ENCODE data around the gene KIFBP.

KIFBP gene

GRCh38 chr10:68954904-68955303, 33.7 kb upstream of the KIFBP start:
- Histone ChIP-seq H3K4me3 (ENCODE audit: low read length in 2 of 2) (peak overlapping the region in 1 of 2 donors; percentile 60), H3K79me1 (ENCODE audit: low read depth, low read length) (peaks cover 4% of the 10 kb centered on the region), H2BK5ac (ENCODE audit: low read length) (no peak overlapping the region), H2BK12ac (ENCODE audit: low read length) (no peak overlapping the region), H3K18ac (ENCODE audit: low read length) (no peak overlapping the region), H3K4me2 (ENCODE audit: insufficient read depth, low read length, poor library complexity, severe bottlenecking) (no peak overlapping the region), H4K8ac (ENCODE audit: low read depth, low read length) (no peak overlapping the region), H3K36me3 (replicated peaks in 1 of 2; ENCODE audit: control insufficient read depth in 2 of 2, insufficient read depth in 2 of 2, low read length in 2 of 2) (peaks cover 2 to 28% of the 10 kb centered on the region in 2 donors), H2AK5ac (ENCODE audit: low read depth, low read length) (no peak overlapping the region), H3K4ac (ENCODE audit: low read length) (no peak overlapping the region), H3K9me3 (replicated peaks in 1 of 2; ENCODE audit: control insufficient read depth in 2 of 2, insufficient read depth in 1 of 2, low read depth in 1 of 2, low read length in 2 of 2) (no peaks in the 10 kb centered on the region), H3K14ac (ENCODE audit: low read length) (no peak overlapping the region), H4K91ac (ENCODE audit: low read depth, low read length, poor library complexity) (no peak overlapping the region), H2AFZ (ENCODE audit: low read length) (no peak overlapping the region), H3K9ac (ENCODE audit: low read depth, low read length, poor library complexity) (no peak overlapping the region), H3K27me3 (ENCODE audit: control insufficient read depth in 3 of 3, insufficient read depth in 3 of 3, low read depth in 1 of 3, low read length in 3 of 3) (no peaks in the 10 kb centered on the region), H2BK15ac (ENCODE audit: low read length) (no peak overlapping the region), H3K4me1 (ENCODE audit: control insufficient read depth in 2 of 2, insufficient read depth in 1 of 2, low read depth in 1 of 2, low read length in 2 of 2) (peaks cover 2 to 3% of the 10 kb centered on the region in 2 donors), H3K23ac (ENCODE audit: low read depth, low read length, poor library complexity) (no peak overlapping the region), H3K27ac (replicated peaks; ENCODE audit: low read length) (no peak overlapping the region), H2BK120ac (ENCODE audit: low read depth, low read length) (no peak overlapping the region)
- WGBS, 2 donors (ENCODE audit: extremely low coverage in 2 of 2, insufficient read length in 2 of 2, insufficient replicate concordance in 1 of 2): no CpG with 5 or more reads among the region's 12 CpGs
- DNase-seq (ENCODE audit: low spot score): no peak

GRCh38 chr10:68955355-68955831, 33.2 kb upstream of the KIFBP start:
- no peak overlapping the region for H3K9ac ChIP-seq (ENCODE audit: low read depth, low read length, poor library complexity)
- no peak overlapping the region for H3K18ac ChIP-seq (ENCODE audit: low read length)
- no peaks in the 10 kb centered on the region for H3K9me3 ChIP-seq (replicated peaks in 1 of 2; ENCODE audit: control insufficient read depth in 2 of 2, insufficient read depth in 1 of 2, low read depth in 1 of 2, low read length in 2 of 2)
- peak overlapping the region; percentile 74 for H3K27ac ChIP-seq (replicated peaks; ENCODE audit: low read length)
- peaks cover 5 to 27% of the 10 kb centered on the region in 2 donors for H3K36me3 ChIP-seq (replicated peaks in 1 of 2; ENCODE audit: control insufficient read depth in 2 of 2, insufficient read depth in 2 of 2, low read length in 2 of 2)
- no peak overlapping the region for H2BK12ac ChIP-seq (ENCODE audit: low read length)
- no peak overlapping the region for H4K8ac ChIP-seq (ENCODE audit: low read depth, low read length)
- no peak overlapping the region for H2BK15ac ChIP-seq (ENCODE audit: low read length)
- H3K4ac ChIP-seq (ENCODE audit: low read length): no peak overlapping the region
- H2AK5ac ChIP-seq (ENCODE audit: low read depth, low read length): no peak overlapping the region
- H3K14ac ChIP-seq (ENCODE audit: low read length): no peak overlapping the region
- no peak overlapping the region for H2BK5ac ChIP-seq (ENCODE audit: low read length)
- H3K4me1 ChIP-seq (ENCODE audit: control insufficient read depth in 2 of 2, insufficient read depth in 1 of 2, low read depth in 1 of 2, low read length in 2 of 2): peaks cover 2 to 3% of the 10 kb centered on the region in 2 donors
- peaks cover 4% of the 10 kb centered on the region for H3K79me1 ChIP-seq (ENCODE audit: low read depth, low read length)
- no peak overlapping the region for H2BK120ac ChIP-seq (ENCODE audit: low read depth, low read length)
- H3K23ac ChIP-seq (ENCODE audit: low read depth, low read length, poor library complexity): no peak overlapping the region
- H3K27me3 ChIP-seq (ENCODE audit: control insufficient read depth in 3 of 3, insufficient read depth in 3 of 3, low read depth in 1 of 3, low read length in 3 of 3): no peaks in the 10 kb centered on the region
- no peak for DNase-seq (ENCODE audit: low spot score)
- H3K4me2 ChIP-seq (ENCODE audit: insufficient read depth, low read length, poor library complexity, severe bottlenecking): peak overlapping the region; percentile 52
- H3K4me3 ChIP-seq (ENCODE audit: low read length in 2 of 2): peak overlapping the region; percentile 60 to 99
- no peak overlapping the region for H4K91ac ChIP-seq (ENCODE audit: low read depth, low read length, poor library complexity)
- H2AFZ ChIP-seq (ENCODE audit: low read length): peak overlapping the region; percentile 89
- WGBS, 2 donors (ENCODE audit: extremely low coverage in 2 of 2, insufficient read length in 2 of 2, insufficient replicate concordance in 1 of 2): no CpG with 5 or more reads among the region's 16 CpGs

DNA sequence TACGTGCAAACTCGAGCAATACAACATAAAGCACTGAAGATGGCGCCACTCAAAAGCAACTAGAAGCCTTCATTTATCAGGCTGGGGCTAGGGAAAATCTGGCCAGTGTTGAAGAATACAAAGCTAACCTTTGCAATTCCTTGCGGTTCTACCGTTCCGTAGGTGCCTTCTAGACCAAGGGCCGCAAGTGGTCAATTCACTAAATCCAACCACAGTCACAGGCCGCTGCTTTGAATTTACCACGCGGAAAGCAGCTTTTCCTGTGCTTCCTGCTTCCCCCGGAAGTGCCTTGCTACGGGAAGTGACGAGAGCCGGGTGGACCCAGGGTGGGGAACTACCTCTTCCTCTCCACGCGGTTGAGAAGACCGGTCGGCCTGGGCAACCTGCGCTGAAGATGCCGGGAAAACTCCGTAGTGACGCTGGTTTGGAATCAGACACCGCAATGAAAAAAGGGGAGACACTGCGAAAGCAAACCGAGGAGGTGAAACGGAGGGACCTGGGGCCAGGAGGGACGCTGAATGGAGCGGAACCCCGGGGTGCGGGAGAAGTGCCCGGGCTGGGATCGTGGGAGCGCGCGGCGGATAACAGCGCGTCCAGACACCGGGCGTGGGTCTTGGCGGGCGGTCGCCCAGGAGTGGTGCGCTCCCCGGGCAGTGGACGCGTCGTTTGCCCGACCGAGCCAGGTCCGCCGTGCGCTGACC, 32.6 kb upstream of the KIFBP start, which contains the start of gene DDX21:
TSS of gene DDX21 (plus strand) at position 339 of the 701 bp plus-strand sequence. CDS start at position 395, 56 bp downstream.
- WGBS, 2 donors (ENCODE audit: extremely low coverage in 2 of 2, insufficient read length in 2 of 2, insufficient replicate concordance in 1 of 2): no CpG with 5 or more reads among the region's 53 CpGs
- Histone ChIP-seq H3K27ac (replicated peaks; ENCODE audit: low read length) (peak within 1 kb of the TSS; percentile 74), H3K14ac (ENCODE audit: low read length) (no peak within 1 kb of the TSS), H3K18ac (ENCODE audit: low read length) (no peak within 1 kb of the TSS), H3K36me3 (replicated peaks in 1 of 2; ENCODE audit: control insufficient read depth in 2 of 2, insufficient read depth in 2 of 2, low read length in 2 of 2) (peaks cover 3 to 28% of the 10 kb centered on the region in 2 donors), H2AK5ac (ENCODE audit: low read depth, low read length) (no peak within 1 kb of the TSS), H2BK120ac (ENCODE audit: low read depth, low read length) (no peak within 1 kb of the TSS), H3K9me3 (replicated peaks in 1 of 2; ENCODE audit: control insufficient read depth in 2 of 2, insufficient read depth in 1 of 2, low read depth in 1 of 2, low read length in 2 of 2) (no peaks in the 10 kb centered on the region), H3K27me3 (ENCODE audit: control insufficient read depth in 3 of 3, insufficient read depth in 3 of 3, low read depth in 1 of 3, low read length in 3 of 3) (no peaks in the 10 kb centered on the region), H4K8ac (ENCODE audit: low read depth, low read length) (no peak within 1 kb of the TSS), H3K79me1 (ENCODE audit: low read depth, low read length) (peaks cover 4% of the 10 kb centered on the region), H2BK5ac (ENCODE audit: low read length) (no peak within 1 kb of the TSS), H3K4me3 (ENCODE audit: low read length in 2 of 2) (peak within 1 kb of the TSS; percentile 60 to 99), H3K4me2 (ENCODE audit: insufficient read depth, low read length, poor library complexity, severe bottlenecking) (peak within 1 kb of the TSS; percentile 52), H2AFZ (ENCODE audit: low read length) (peak within 1 kb of the TSS; percentile 89), H2BK15ac (ENCODE audit: low read length) (no peak within 1 kb of the TSS), H4K91ac (ENCODE audit: low read depth, low read length, poor library complexity) (no peak within 1 kb of the TSS), H3K4ac (ENCODE audit: low read length) (no peak within 1 kb of the TSS), H3K4me1 (ENCODE audit: control insufficient read depth in 2 of 2, insufficient read depth in 1 of 2, low read depth in 1 of 2, low read length in 2 of 2) (peaks cover 2 to 3% of the 10 kb centered on the region in 2 donors), H3K9ac (ENCODE audit: low read depth, low read length, poor library complexity) (peak within 1 kb of the TSS; percentile 71), H2BK12ac (ENCODE audit: low read length) (no peak within 1 kb of the TSS), H3K23ac (ENCODE audit: low read depth, low read length, poor library complexity) (peak within 1 kb of the TSS; percentile 26)
- peak; percentile 75 for DNase-seq (ENCODE audit: low spot score)

GRCh38 chr10:68957284-68957615, 31.4 kb upstream of the KIFBP start:
- Histone ChIP-seq H3K36me3 (replicated peaks in 1 of 2; ENCODE audit: control insufficient read depth in 2 of 2, insufficient read depth in 2 of 2, low read length in 2 of 2) (peaks cover 5 to 41% of the 10 kb centered on the region in 2 donors), H3K4me3 (ENCODE audit: low read length in 2 of 2) (peak overlapping the region; percentile 60 to 99), H2BK12ac (ENCODE audit: low read length) (no peak overlapping the region), H2BK120ac (ENCODE audit: low read depth, low read length) (no peak overlapping the region), H3K18ac (ENCODE audit: low read length) (no peak overlapping the region), H3K4ac (ENCODE audit: low read length) (no peak overlapping the region), H3K27me3 (ENCODE audit: control insufficient read depth in 3 of 3, insufficient read depth in 3 of 3, low read depth in 1 of 3, low read length in 3 of 3) (no peaks in the 10 kb centered on the region), H3K79me1 (ENCODE audit: low read depth, low read length) (peaks cover 4% of the 10 kb centered on the region), H2AK5ac (ENCODE audit: low read depth, low read length) (no peak overlapping the region), H3K23ac (ENCODE audit: low read depth, low read length, poor library complexity) (no peak overlapping the region), H4K8ac (ENCODE audit: low read depth, low read length) (no peak overlapping the region), H4K91ac (ENCODE audit: low read depth, low read length, poor library complexity) (no peak overlapping the region), H3K4me2 (ENCODE audit: insufficient read depth, low read length, poor library complexity, severe bottlenecking) (peak overlapping the region; percentile 52), H2AFZ (ENCODE audit: low read length) (peak overlapping the region; percentile 89), H3K27ac (replicated peaks; ENCODE audit: low read length) (no peak overlapping the region), H3K9me3 (replicated peaks in 1 of 2; ENCODE audit: control insufficient read depth in 2 of 2, insufficient read depth in 1 of 2, low read depth in 1 of 2, low read length in 2 of 2) (no peaks in the 10 kb centered on the region), H2BK15ac (ENCODE audit: low read length) (no peak overlapping the region), H3K4me1 (ENCODE audit: control insufficient read depth in 2 of 2, insufficient read depth in 1 of 2, low read depth in 1 of 2, low read length in 2 of 2) (peaks cover 2 to 3% of the 10 kb centered on the region in 2 donors), H3K9ac (ENCODE audit: low read depth, low read length, poor library complexity) (no peak overlapping the region), H3K14ac (ENCODE audit: low read length) (no peak overlapping the region), H2BK5ac (ENCODE audit: low read length) (no peak overlapping the region)
- DNase-seq (ENCODE audit: low spot score): no peak
- WGBS, 2 donors (ENCODE audit: extremely low coverage in 2 of 2, insufficient read length in 2 of 2, insufficient replicate concordance in 1 of 2): no CpG with 5 or more reads among the region's 7 CpGs
